Tibial nerve (tissue), 4 donors: ENCODE results near the gene SFXN5. TPM values are rescaled to one million over a fixed set of nuclear protein-coding genes. Genes with fewer than 3 reads are reported as not detected.

ENCODE experiments used
- DNase-seq, 2 donors: peaks; one replicate each; pipeline ENCODE4 v3.0.0-alpha.2; 2019; ENCODE audit warnings: low spot score in 2 of 2
- H3K27ac ChIP-seq, 4 donors: fragments of 200-600 bp; sonication (generic) in 3 of 4; one replicate each; pipeline ENCODE4 v1.5.1; 2017 to 2019; ENCODE audit warnings: mild to moderate bottlenecking in 1 of 4
- H3K27me3 ChIP-seq, 2 donors: fragments of 200-600 bp; sonication (generic) in 1 of 2; one replicate each; pipeline versions ENCODE4 v1.5.1 to v1.6.0; 2017 to 2019
- H3K36me3 ChIP-seq, 3 donors: fragments of 200-600 bp; sonication (generic); one replicate each; pipeline ENCODE4 v1.5.1; 2018 to 2019
- H3K4me1 ChIP-seq, 4 donors: fragments of 200-600 bp; sonication (generic) in 3 of 4; one replicate each; pipeline ENCODE4 v1.5.1; 2017 to 2019
- H3K4me3 ChIP-seq, 4 donors: fragments of 200-600 bp; sonication (generic) in 3 of 4; one replicate each; pipeline ENCODE4 v1.5.1; 2017 to 2019; ENCODE audit warnings: mild to moderate bottlenecking in 1 of 4, moderate library complexity in 1 of 4
- H3K9me3 ChIP-seq, 4 donors: fragments of 200-600 bp; sonication (generic) in 3 of 4; one replicate each; pipeline ENCODE4 v1.5.1; 2017 to 2019
- CTCF ChIP-seq, 5 experiments: fragments of 200-600 bp in 3 of 5; fragments of 450-650 bp in 2 of 5; sonication (generic) in 3 of 5; IDR thresholded peaks; one replicate each; pipeline ENCODE4 v1.5.1; 2016 to 2019; ENCODE audit warnings: antibody characterized with exemption in 5 of 5, mild to moderate bottlenecking in 3 of 5, moderate library complexity in 2 of 5
- EP300 ChIP-seq, 2 donors: sonication (generic); formaldehyde crosslinking; IDR thresholded peaks; one replicate each; pipeline ENCODE4 v1.6.1; 2017; ENCODE audit warnings: antibody characterized with exemption in 2 of 2, mild to moderate bottlenecking in 1 of 2
- POLR2A ChIP-seq, 2 donors: fragments of 450-650 bp; IDR thresholded peaks; one replicate each; pipeline ENCODE4 v1.6.1; 2017; ENCODE audit warnings: antibody characterized with exemption in 2 of 2, mild to moderate bottlenecking in 2 of 2, moderate library complexity in 2 of 2
- WGBS, 2 donors: methylation state at CpG; one replicate each; pipeline ENCODE4 v1.1.5; 2018; 5-methylcytosine and 5-hydroxymethylcytosine counted together
- total RNA-seq, 4 donors: library from RNA; depleted of rRNA; stranded (reverse); fragments of >200 nt; gene quantifications; one replicate each; pipeline ENCODE4 v1.1.0, GENCODE V29; 2016

The SFXN5 gene
- total RNA-seq, 4 donors from 2014 or later, result 13.8 to 58.1 (median 21.7) TPM

- WGBS, 2 donors, result 15 to 27% methylated on average over 4 of the region's 4 CpGs
- no peak for TF ChIP-seq CTCF (IDR thresholded peaks at IDR 0.05)
- no peak for TF ChIP-seq EP300 (IDR thresholded peaks at IDR 0.05)
- no peak for TF ChIP-seq POLR2A (IDR thresholded peaks at IDR 0.05)
Measured at GRCh38 chr2:72926368-72926767, 145.1 kb downstream of the SFXN5 start.

GRCh38 chr2:72925328-72925943, 146.1 kb downstream of the SFXN5 start:
- Histone ChIP-seq H3K36me3 (no peaks in the 10 kb centered on the region), H3K27me3 (peaks cover 0 to 98% of the 10 kb centered on the region in 2 donors), H3K27ac (no peak overlapping the region), H3K9me3 (no peaks in the 10 kb centered on the region), H3K4me1 (peaks cover 0 to 29% (median 8%) of the 10 kb centered on the region in 4 donors), H3K4me3 (no peak overlapping the region)
- DNase-seq, result no peak
- WGBS, 2 donors, result 7 to 10% methylated on average over 26 of the region's 26 CpGs
- TF ChIP-seq CTCF (IDR thresholded peaks at IDR 0.05) (no peak), EP300 (IDR thresholded peaks at IDR 0.05) (no peak), POLR2A (IDR thresholded peaks at IDR 0.05) (no peak)

More at GRCh38 chr2:72926368-72926767, 145.1 kb downstream of the SFXN5 start:
- Histone ChIP-seq H3K36me3 (no peaks in the 10 kb centered on the region), H3K27me3 (peaks cover 0 to 89% of the 10 kb centered on the region in 2 donors), H3K27ac (no peak overlapping the region), H3K9me3 (no peaks in the 10 kb centered on the region), H3K4me1 (peaks cover 0 to 21% (median 3%) of the 10 kb centered on the region in 4 donors), H3K4me3 (no peak overlapping the region)
- DNase-seq, result no peak

GRCh38 chr2:72924353-72925240, 146.9 kb downstream of the SFXN5 start:
- 2 to 6% methylated on average over 20 to 48 of the region's 61 CpGs for WGBS, 2 donors
- no peak for DNase-seq
- Histone ChIP-seq H3K27ac (no peak overlapping the region), H3K27me3 (peaks cover 0 to 99% of the 10 kb centered on the region in 2 donors), H3K4me3 (peak overlapping the region in 1 of 4 donors; percentile 12), H3K4me1 (peaks cover 0 to 37% (median 16%) of the 10 kb centered on the region in 4 donors), H3K36me3 (no peaks in the 10 kb centered on the region), H3K9me3 (no peaks in the 10 kb centered on the region)
- TF ChIP-seq CTCF (IDR thresholded peaks at IDR 0.05) (no peak), POLR2A (IDR thresholded peaks at IDR 0.05) (no peak), EP300 (IDR thresholded peaks at IDR 0.05) (no peak)

- Histone ChIP-seq H3K27ac (no peak overlapping the region), H3K9me3 (no peaks in the 10 kb centered on the region), H3K4me3 (no peak overlapping the region), H3K27me3 (peaks cover 3 to 100% of the 10 kb centered on the region in 2 donors), H3K4me1 (peaks cover 0 to 38% (median 16%) of the 10 kb centered on the region in 4 donors), H3K36me3 (no peaks in the 10 kb centered on the region)
- TF ChIP-seq POLR2A (IDR thresholded peaks at IDR 0.05) (no peak), CTCF (IDR thresholded peaks at IDR 0.05) (no peak), EP300 (IDR thresholded peaks at IDR 0.05) (no peak)
- 3 to 4% methylated on average over 36 of the region's 36 CpGs for WGBS, 2 donors
- DNase-seq, result no peak
Measured at GRCh38 chr2:72923833-72924352, 147.6 kb downstream of the SFXN5 start.
